HL-60 (cell line): ENCODE measurements around the gene AOPEP.

ENCODE experiments used
- DNase-seq, 2 experiments: peaks; one replicate each; pipeline ENCODE4 v3.0.0-alpha.2; 2010 to 2020; ENCODE audit warnings: low read depth in 1 of 2, low spot score in 1 of 2
- H3K27ac ChIP-seq: fragments of 250-450 bp; sonication (Bioruptor Pico); replicated peaks from 2 replicates; pipeline ENCODE4 v1.5.1; 2020; ENCODE audit warnings: mild to moderate bottlenecking, moderate library complexity
- H3K27me3 ChIP-seq: fragments of 250-450 bp; sonication (Bioruptor Pico); 2 replicates; pipeline ENCODE4 v1.5.1; 2021; ENCODE audit warnings: mild to moderate bottlenecking, moderate library complexity; ENCODE audit not compliant: insufficient read depth, poor library complexity, severe bottlenecking
- H3K4me3 ChIP-seq: replicated peaks from 2 replicates; pipeline ENCODE4 v1.5.1; 2011; ENCODE audit warnings: mild to moderate bottlenecking, control low read depth, low read length; ENCODE audit not compliant: insufficient read depth
- CTCF ChIP-seq: IDR thresholded peaks from one replicate; pipeline ENCODE4 v1.5.1; 2011; ENCODE audit warnings: low read length, control low read depth, inconsistent platforms; ENCODE audit not compliant: insufficient read depth
- GABPA ChIP-seq: IDR thresholded peaks from 2 replicates; pipeline ENCODE4 v1.6.1; 2012; ENCODE audit warnings: low read depth
- POLR2AphosphoS5 ChIP-seq: IDR thresholded peaks from 2 replicates; pipeline ENCODE4 v1.6.1; 2012; ENCODE audit warnings: low read depth
- REST ChIP-seq: IDR thresholded peaks from 2 replicates; pipeline ENCODE4 v1.6.1; 2012; ENCODE audit warnings: low read depth; ENCODE audit not compliant: insufficient replicate concordance
- SPI1 ChIP-seq: IDR thresholded peaks from 2 replicates; pipeline ENCODE4 v1.6.1; 2012; ENCODE audit warnings: low read depth, mild to moderate bottlenecking, borderline replicate concordance

Gene AOPEP

GRCh38 chr9:94907264-94907936, 180.9 kb downstream of the AOPEP start:
- DNase-seq = no peak
- peak overlapping the region; percentile 49 for H3K27ac ChIP-seq
- H3K27me3 ChIP-seq = no peaks in the 10 kb centered on the region
- TF ChIP-seq SPI1 (no peak), POLR2AphosphoS5 (no peak), REST (no peak), GABPA (no peak), CTCF (no peak)
- H3K4me3 ChIP-seq = no peak overlapping the region

GRCh38 chr9:94908011-94908563, 181.6 kb downstream of the AOPEP start:
- Histone ChIP-seq H3K27me3 (no peaks in the 10 kb centered on the region), H3K27ac (peak overlapping the region; percentile 49), H3K4me3 (no peak overlapping the region)
- TF ChIP-seq CTCF = no peak
- no peak for TF ChIP-seq REST
- TF ChIP-seq SPI1 = peak; percentile 40; the same call in 1 of the 2 replicates
- DNase-seq = peak in 1 of 2 experiments; percentile 48

- H3K27me3 ChIP-seq = no peaks in the 10 kb centered on the region
- TF ChIP-seq GABPA = no peak
- TF ChIP-seq CTCF = no peak
- TF ChIP-seq SPI1 = no peak
- no peak for TF ChIP-seq POLR2AphosphoS5
- no peak for TF ChIP-seq REST
- H3K4me3 ChIP-seq = no peak overlapping the region
- DNase-seq = no peak
- no peak overlapping the region for H3K27ac ChIP-seq
These were observed 182.2 kb downstream of the AOPEP start for GRCh38 chr9:94908583-94909249.
